CD14-positive monocyte (primary cell): Measurements from ENCODE around the gene CA5B. TPM values are rescaled to one million over a fixed set of nuclear protein-coding genes. Genes with fewer than 3 reads are reported as not detected.
A peak's percentile ranks its signal among the peaks of the same experiment; 100 is the strongest.

Experiments
- DNase-seq, 3 donors: peaks; one replicate each; pipeline ENCODE4 v3.0.0-alpha.2; 2011 to 2022
- H2AFZ ChIP-seq: 2 replicates; pipeline ENCODE4 v1.6.0; 2012; ENCODE audit warnings: mild to moderate bottlenecking, low read depth, low read length, inconsistent platforms; ENCODE audit not compliant: insufficient read depth, poor library complexity, severe bottlenecking
- H3K27ac ChIP-seq, 2 donors: 1 replicate in 1 of 2; 2 replicates in 1 of 2; pipeline ENCODE4 v1.5.1; 2012 to 2013; ENCODE audit warnings: low read length in 2 of 2, control low read depth in 1 of 2, inconsistent platforms in 1 of 2, low read depth in 1 of 2, mild to moderate bottlenecking in 1 of 2
- H3K27me3 ChIP-seq, 2 donors: one replicate each; pipeline versions ENCODE4 v1.6.0 to v1.6.1; 2011 to 2013; ENCODE audit warnings: low read length in 2 of 2; ENCODE audit not compliant: control insufficient read depth in 2 of 2, insufficient read depth in 2 of 2
- H3K36me3 ChIP-seq, 2 donors: replicated peaks in 1 of 2; 1 replicate in 1 of 2; 2 replicates in 1 of 2; pipeline versions ENCODE4 v1.5.1 to v1.6.1; 2012 to 2013; ENCODE audit warnings: low read length in 2 of 2, control low read depth in 1 of 2, inconsistent platforms in 1 of 2, mild to moderate bottlenecking in 1 of 2; ENCODE audit not compliant: insufficient read depth in 2 of 2, control insufficient read depth in 1 of 2
- H3K4me1 ChIP-seq, 2 donors: 1 replicate in 1 of 2; 2 replicates in 1 of 2; pipeline versions ENCODE4 v1.5.1 to v1.6.1; 2012 to 2013; ENCODE audit warnings: low read length in 2 of 2, control low read depth in 1 of 2, inconsistent platforms in 1 of 2, mild to moderate bottlenecking in 1 of 2, moderate library complexity in 1 of 2; ENCODE audit not compliant: insufficient read depth in 2 of 2, control insufficient read depth in 1 of 2
- H3K4me2 ChIP-seq: replicated peaks from 2 replicates; pipeline ENCODE3; 2012; ENCODE audit warnings: low read length, moderate library complexity, mild to moderate bottlenecking; ENCODE audit not compliant: poor library complexity, severe bottlenecking; ENCODE audit errors: extremely low read depth
- H3K4me3 ChIP-seq, 3 experiments: fragments of 200-600 bp in 1 of 3; sonication (generic) in 1 of 3; replicated peaks in 1 of 3; 1 replicate in 2 of 3; 2 replicates in 1 of 3; pipeline ENCODE4 v1.5.1; 2011 to 2013; ENCODE audit warnings: low read length in 3 of 3, mild to moderate bottlenecking in 3 of 3, control low read depth in 2 of 3, low read depth in 2 of 3, inconsistent platforms in 1 of 3, moderate library complexity in 1 of 3
- H3K79me2 ChIP-seq: 2 replicates; pipeline ENCODE4 v1.6.0; 2012; ENCODE audit warnings: mild to moderate bottlenecking, control low read depth, inconsistent platforms, low read length, moderate library complexity; ENCODE audit not compliant: insufficient read depth
- H3K9ac ChIP-seq: 2 replicates; pipeline ENCODE4 v1.6.0; 2017; ENCODE audit warnings: low read length, mild to moderate bottlenecking; ENCODE audit not compliant: insufficient read depth, poor library complexity, severe bottlenecking
- H3K9me3 ChIP-seq, 2 donors: replicated peaks in 1 of 2; 1 replicate in 1 of 2; 2 replicates in 1 of 2; pipeline versions ENCODE4 v1.5.1 to v1.6.1; 2012 to 2013; ENCODE audit warnings: low read length in 2 of 2, control low read depth in 1 of 2; ENCODE audit not compliant: control insufficient read depth in 1 of 2, insufficient read depth in 1 of 2
- H4K20me1 ChIP-seq: 2 replicates; pipeline ENCODE4 v1.6.0; 2012; ENCODE audit warnings: mild to moderate bottlenecking, low read length, control low read depth, moderate library complexity; ENCODE audit not compliant: insufficient read depth
- H3K27ac Mint-ChIP-seq, 7 donors: one replicate each; pipeline ENCODE4 v1.8.0; 2020; ENCODE audit warnings: mild to moderate bottlenecking in 7 of 7, mixed read lengths in 7 of 7, moderate library complexity in 6 of 7, inconsistent platforms in 2 of 7
- H3K27me3 Mint-ChIP-seq, 3 donors: one replicate each; pipeline ENCODE4 v1.8.0; 2021 to 2022; ENCODE audit warnings: low read depth in 3 of 3, mild to moderate bottlenecking in 3 of 3, mixed read lengths in 3 of 3, moderate library complexity in 3 of 3, inconsistent platforms in 1 of 3
- H3K36me3 Mint-ChIP-seq, 2 donors: one replicate each; pipeline ENCODE4 v1.8.0; 2020; ENCODE audit warnings: mixed read lengths in 2 of 2, inconsistent platforms in 1 of 2, mild to moderate bottlenecking in 1 of 2
- H3K4me1 Mint-ChIP-seq: one replicate; pipeline ENCODE4 v1.8.0; 2020; ENCODE audit warnings: mild to moderate bottlenecking, mixed read lengths
- H3K4me3 Mint-ChIP-seq, 2 donors: one replicate each; pipeline ENCODE4 v1.8.0; 2020; ENCODE audit warnings: mild to moderate bottlenecking in 2 of 2, mixed read lengths in 2 of 2, moderate library complexity in 1 of 2
- H3K9me3 Mint-ChIP-seq, 7 donors: one replicate each; pipeline ENCODE4 v1.8.0; 2020 to 2022; ENCODE audit warnings: mixed read lengths in 7 of 7, mild to moderate bottlenecking in 6 of 7, moderate library complexity in 6 of 7, inconsistent platforms in 2 of 7
- CTCF ChIP-seq: fragments of 200-600 bp; IDR thresholded peaks from one replicate; pipeline ENCODE4 v1.8.0; 2022; ENCODE audit warnings: antibody characterized with exemption, mild to moderate bottlenecking
- WGBS: methylation state at CpG from one replicate; pipeline ENCODE4 v1.1.5; 2013; ENCODE audit warnings: missing lambda C conversion rate; ENCODE audit not compliant: insufficient coverage; 5-methylcytosine and 5-hydroxymethylcytosine counted together
- intact Hi-C, 2 donors: fragments of 100-400 bp; cut with micrococcal nuclease; formaldehyde crosslinking; loops; one replicate each; pipeline versions ENCODE4 v1.15.0 to v1.15.1; 2023
- polyA plus RNA-seq, 3 donors: library from polyadenylated mRNA; depleted of rRNA in 1 of 3; unstranded in 2 of 3; stranded (reverse) in 1 of 3; fragments of 300-500 nt in 2 of 3; fragments of >200 nt in 1 of 3; fragmentation: Illumina TruSeq in 2 of 3; gene quantifications; 1 replicate in 2 of 3; 2 replicates in 1 of 3; pipeline ENCODE4 v1.2.3, GENCODE V29; 2012 to 2021

Gene CA5B
- polyA plus RNA-seq, 3 donors, result 6.2 to 24.4 (median 21.4) TPM

- H3K4me2 ChIP-seq, result peak overlapping the region; percentile 63
Observed at GRCh38 chrX:15781961-15782699, 44.1 kb downstream of the CA5B start.

More at GRCh38 chrX:15781961-15782699, 44.1 kb downstream of the CA5B start:
- H3K4me3 Mint-ChIP-seq, result peak overlapping the region; percentile 82 to 90
- DNase-seq, result peak in 2 of 3 donors; percentile 41 to 51
- Histone ChIP-seq H4K20me1 (no peaks in the 10 kb centered on the region), H3K27me3 (no peaks in the 10 kb centered on the region), H3K9me3 (no peaks in the 10 kb centered on the region), H3K9ac (peak overlapping the region; percentile 65), H3K27ac (peak overlapping the region; percentile 82 to 88), H3K79me2 (no peaks in the 10 kb centered on the region), H2AFZ (peak overlapping the region; percentile 65), H3K36me3 (peaks cover 2 to 45% of the 10 kb centered on the region in 2 donors), H3K4me3 (peak overlapping the region; percentile 35 to 82 (median 74)), H3K4me1 (peaks cover 38 to 54% of the 10 kb centered on the region in 2 donors)
- H3K4me1 Mint-ChIP-seq, result peaks cover 33% of the 10 kb centered on the region
- peaks cover 0 to 1% (median 0%) of the 10 kb centered on the region in 3 donors for H3K27me3 Mint-ChIP-seq
- intact Hi-C loops, result no loop called here
- no peak for TF ChIP-seq CTCF
- H3K36me3 Mint-ChIP-seq, result peaks cover 14 to 52% of the 10 kb centered on the region in 2 donors
- no CpG with 5 or more reads among the region's 13 CpGs for WGBS
- peaks cover 0 to 3% (median 2%) of the 10 kb centered on the region in 7 donors for H3K9me3 Mint-ChIP-seq
- peak overlapping the region; percentile 93 to 97 (median 95) for H3K27ac Mint-ChIP-seq
